Skin of body (tissue), 2 donors: ENCODE results near the gene PACRG. TPM values are rescaled to one million over a fixed set of nuclear protein-coding genes. Genes with fewer than 3 reads are reported as not detected.

Experiments
- DNase-seq: peaks from one replicate; lab custom pipeline; 2025; lab: John Stamatoyannopoulos, UW
- total RNA-seq: library from RNA; depleted of rRNA; stranded (reverse); fragments of >200 nt; gene quantifications from one replicate; pipeline ENCODE4 v1.2.3, GENCODE V29; 2014

The PACRG gene
- total RNA-seq, 1 donor from 2014 or later, result 5.5 TPM

- no peak for DNase-seq
Measured at GRCh38 chr6:162710419-162710818, 17.4 kb upstream of the PACRG start.

GRCh38 chr6:162710936-162711335, 16.8 kb upstream of the PACRG start:
- DNase-seq, result no peak

GRCh38 chr6:162711376-162711775, 16.4 kb upstream of the PACRG start:
- no peak for DNase-seq

- DNase-seq, result no peak
Measured at GRCh38 chr6:162712694-162713093, 15.1 kb upstream of the PACRG start.

- no peak for DNase-seq
Measured at GRCh38 chr6:162713974-162714780, 13.6 kb upstream of the PACRG start.

DNA sequence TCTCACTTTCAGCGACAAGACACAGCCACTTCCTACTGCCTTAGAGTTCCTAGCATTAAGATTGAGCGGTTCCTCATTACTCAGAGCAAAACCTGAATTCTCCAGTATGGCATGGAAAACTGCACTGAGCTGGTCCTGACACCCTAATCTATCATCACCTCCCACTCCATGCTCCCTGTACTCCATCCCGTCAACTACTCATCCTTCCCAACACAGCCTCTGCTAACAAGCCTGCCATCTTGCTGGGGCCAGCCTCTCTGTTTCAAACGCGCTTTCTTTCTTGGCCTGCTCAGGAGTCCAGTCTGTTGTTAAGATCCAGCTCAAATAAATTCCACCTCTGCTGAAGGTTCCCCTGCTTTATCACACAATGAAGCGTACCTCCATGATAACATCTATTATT, 12.2 kb upstream of the PACRG start:
- DNase-seq, result no peak

GRCh38 chr6:162719528-162719927, 8.2 kb upstream of the PACRG start:
- DNase-seq, result no peak

DNA sequence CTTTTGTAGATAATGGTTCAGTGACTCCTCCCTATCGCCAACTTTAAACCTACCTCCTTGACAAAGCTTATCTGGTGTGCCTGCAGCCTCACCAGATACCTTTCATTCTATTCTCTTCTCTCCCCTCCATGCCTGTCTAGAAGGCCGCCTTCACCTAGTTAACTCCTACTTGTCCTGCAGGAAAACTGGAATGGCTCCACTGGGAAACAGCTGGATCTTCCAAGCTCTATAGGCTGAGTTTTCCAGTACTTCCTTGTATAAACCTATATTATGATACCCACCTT, 6.4 kb upstream of the PACRG start:
- no peak for DNase-seq

DNA sequence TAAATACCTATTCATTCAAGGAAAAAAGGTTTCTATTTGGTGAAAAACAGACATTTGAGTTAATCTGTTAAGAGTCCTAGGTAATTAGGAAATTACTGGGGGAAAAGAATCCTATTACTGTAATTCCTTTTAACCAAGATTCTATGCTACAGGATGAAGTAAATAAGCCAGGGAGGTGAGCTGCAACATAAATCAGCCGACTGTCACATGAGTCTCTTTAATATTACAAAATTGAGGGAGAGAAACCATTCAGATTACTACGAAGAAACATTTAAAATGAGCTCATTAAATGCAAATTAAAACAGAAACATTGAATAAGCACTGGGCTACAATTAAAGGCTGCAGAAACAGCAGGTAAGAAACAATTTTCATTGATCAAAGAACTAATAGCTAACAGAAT, 5.5 kb upstream of the PACRG start:
- no peak for DNase-seq

DNA sequence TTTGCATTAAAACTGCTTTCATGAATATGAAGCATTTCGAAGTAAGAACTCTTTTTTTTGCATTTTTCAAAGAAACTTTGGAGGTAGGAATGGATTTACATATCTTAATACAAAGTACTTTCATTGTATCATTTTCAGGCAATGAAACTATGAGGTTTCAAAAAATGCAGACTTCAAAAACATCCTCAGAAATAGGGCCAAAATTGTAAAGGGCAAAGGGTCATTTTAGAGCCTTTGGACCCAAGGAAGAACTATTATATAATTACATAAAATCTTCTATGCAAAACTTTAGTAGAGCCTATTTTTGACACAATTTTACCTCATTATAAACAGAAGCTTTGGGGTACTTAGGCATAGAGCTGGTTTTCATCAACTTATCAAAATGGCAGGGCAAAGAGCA, 5.1 kb upstream of the PACRG start:
- DNase-seq, result no peak

DNA sequence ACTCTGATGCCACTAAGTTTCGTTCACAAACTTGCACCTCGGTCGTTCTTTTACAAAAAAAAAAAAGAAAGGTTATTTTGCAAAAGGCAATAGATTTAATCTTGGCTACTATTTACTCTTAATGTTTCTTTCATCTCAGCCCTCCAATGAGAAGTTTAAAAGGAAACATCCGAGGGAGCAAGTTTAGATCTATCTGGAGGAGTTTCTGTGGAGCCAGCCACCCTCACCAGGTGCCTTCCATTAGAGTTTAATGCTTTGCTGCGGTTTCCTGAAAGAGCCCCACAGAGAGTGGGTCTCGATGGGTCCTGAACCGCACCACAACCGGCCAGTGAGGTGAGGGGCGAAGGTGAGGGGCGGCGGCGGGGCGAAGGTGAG, 840 bp upstream of the PACRG start:
- DNase-seq, result no peak

- DNase-seq, result no peak
Measured at GRCh38 chr6:162728197-162728596, 423 bp downstream of the PACRG start.

GRCh38 chr6:162728706-162729105, 932 bp downstream of the PACRG start:
- no peak for DNase-seq

DNA sequence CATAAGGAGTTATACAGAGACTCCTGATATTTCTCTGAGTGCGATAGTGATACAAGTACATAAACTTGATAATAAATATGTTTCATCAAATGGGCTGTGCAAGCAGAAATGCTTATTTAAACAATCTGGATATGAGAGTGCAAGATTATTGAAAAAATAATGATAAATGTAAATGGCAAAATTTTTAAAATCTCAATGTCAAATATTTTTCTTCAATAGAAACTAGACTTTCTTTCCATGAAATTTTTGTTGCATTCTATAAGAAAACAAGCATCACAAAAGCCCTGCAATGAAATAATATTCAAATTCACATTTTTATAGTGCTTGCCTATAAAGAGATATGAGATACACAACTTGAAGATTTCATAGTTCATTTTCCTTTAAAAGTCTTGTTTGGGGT, 2.7 kb downstream of the PACRG start:
- DNase-seq, result no peak

DNA sequence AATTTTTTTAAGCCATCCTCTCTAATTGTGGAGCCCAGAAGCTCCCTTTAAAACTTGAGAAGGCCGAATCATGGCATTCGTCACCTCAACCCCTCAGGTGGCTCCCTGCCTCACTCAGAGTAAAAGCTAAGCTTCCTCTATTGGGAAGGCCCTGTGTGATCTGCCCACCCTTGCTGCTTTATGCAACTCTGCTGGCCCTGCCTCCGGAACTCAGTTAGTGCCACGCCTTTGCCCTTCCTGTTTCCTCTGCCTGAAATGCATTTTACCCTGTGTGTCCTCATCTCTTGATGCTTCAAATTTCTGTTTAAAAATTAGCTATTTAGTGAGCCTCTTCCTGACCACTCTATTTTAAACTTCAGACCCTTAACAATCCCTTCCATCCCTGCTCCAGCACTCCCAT, 5.7 kb downstream of the PACRG start:
- DNase-seq, result no peak

DNA sequence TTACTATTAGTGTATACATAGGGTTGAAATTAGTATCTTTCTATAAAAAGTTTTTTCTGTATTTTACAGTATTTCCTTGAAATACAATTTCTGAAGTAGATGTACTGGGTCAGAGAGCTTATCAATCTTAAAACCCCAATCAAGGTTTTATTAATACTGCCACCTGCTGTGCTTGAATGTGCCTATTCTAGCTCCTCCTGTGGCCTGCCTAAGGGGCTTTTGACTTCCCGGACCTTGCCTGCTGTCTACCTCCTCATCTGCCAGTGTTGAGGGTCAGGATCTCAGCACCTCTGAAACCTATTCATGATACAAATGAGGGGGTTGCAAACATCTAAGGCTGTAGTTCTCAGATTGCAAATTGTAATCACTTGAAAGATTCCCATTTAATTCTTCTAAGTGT, 9.2 kb downstream of the PACRG start:
- DNase-seq, result no peak

GRCh38 chr6:162750776-162751175, 23.0 kb downstream of the PACRG start:
- no peak for DNase-seq

GRCh38 chr6:162751211-162751859, 23.6 kb downstream of the PACRG start:
- DNase-seq, result no peak

DNA sequence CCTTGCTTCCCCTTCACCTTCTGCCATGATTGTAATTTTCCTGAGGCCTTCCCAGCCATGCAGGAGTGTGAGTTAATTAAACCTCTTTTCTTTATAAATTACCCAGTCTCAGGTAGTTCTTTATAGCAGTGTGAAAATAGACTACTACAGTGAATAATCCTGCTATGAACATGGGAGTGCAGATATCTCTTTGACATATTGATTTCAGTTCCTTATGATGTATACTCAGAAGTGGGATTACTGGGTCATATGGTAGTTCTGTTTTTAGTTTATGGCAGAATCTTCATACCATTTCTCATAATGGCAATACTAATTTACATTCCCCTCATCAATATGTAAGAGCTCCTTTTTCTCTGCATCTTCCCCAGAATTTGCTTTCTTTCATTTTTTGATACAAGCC, 26.0 kb downstream of the PACRG start:
- DNase-seq, result no peak

- no peak for DNase-seq
Measured at GRCh38 chr6:162770136-162770535, 42.4 kb downstream of the PACRG start.

DNA sequence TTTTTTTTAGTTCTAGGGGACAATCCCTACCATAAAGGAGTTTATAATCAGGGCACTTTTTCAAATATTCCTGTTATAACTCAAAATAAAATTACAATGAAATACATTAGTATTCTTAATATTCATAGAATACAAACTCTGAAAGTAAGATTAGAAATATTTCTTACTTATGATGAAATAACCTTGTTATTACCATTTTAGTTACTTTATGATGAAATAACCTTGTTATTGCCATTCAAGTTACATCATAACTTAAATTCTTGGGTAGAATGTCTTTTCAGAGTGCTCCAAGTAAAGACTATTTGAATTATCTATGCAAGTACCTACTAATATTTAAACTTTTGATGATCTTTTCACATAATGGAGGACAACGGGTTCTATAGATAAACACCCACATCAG, 43.2 kb downstream of the PACRG start:
- DNase-seq, result no peak

DNA sequence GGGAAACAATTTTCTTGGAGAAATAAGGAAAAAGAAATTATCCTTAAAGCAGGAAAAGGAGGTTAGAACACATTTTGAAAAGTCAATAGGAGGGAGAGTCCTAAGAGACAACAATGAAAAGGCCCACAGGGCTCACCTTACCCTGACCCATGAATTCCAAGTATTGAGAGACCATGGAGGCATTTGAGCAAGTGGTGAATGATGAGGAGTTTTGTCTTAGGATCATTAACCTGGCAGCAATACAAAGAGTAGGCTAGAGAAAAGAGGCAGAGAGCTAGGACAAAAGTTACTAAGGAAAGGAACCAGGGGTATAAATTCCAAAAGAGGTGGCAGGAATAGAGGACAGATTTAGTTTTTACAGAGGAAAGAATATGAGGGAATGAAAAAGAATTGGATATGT, 44.7 kb downstream of the PACRG start:
- DNase-seq, result no peak

DNA sequence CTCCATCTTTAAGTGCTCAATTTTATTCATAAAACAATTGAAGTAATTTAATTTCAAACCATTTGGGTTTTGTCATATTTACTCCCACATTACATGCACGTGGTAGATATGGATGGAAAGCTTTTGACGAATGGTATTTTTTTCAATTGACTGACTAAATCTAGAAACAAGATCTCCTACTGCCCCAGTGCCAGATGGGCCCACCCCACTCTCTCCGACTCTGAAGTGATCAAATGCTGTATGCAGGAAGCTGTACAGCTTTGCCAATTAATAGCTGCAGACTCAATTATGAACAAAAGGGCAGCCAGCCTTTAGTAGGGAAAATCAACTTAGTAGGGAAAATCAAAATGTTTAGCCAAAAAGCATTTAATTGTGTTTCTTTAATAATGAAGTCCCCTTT, 46.2 kb downstream of the PACRG start:
- no peak for DNase-seq

GRCh38 chr6:162777091-162777490, 49.3 kb downstream of the PACRG start:
- no peak for DNase-seq
